Activated naive CD8-positive, alpha-beta T cell treated with anti-CD3 and anti-CD28 coated beads, Interleukin-2, amount 50 U/mL, for 24 hours (primary cell): ENCODE data around the gene FAM186B.

ENCODE experiments used
- ATAC-seq: fragments of 150-1000 bp; cut with Tn5 transposase; one replicate; pipeline ENCODE4 v1.10.0; 2021
- DNase-seq: peaks from one replicate; pipeline ENCODE4 v3.0.0; 2021
- H3K27ac Mint-ChIP-seq: one replicate; pipeline ENCODE4 v1.8.0; 2021; ENCODE audit warnings: mild to moderate bottlenecking, mixed read lengths
- H3K27me3 Mint-ChIP-seq: one replicate; pipeline ENCODE4 v1.8.0; 2021; ENCODE audit warnings: mixed read lengths
- H3K36me3 Mint-ChIP-seq: one replicate; pipeline ENCODE4 v1.8.0; 2021; ENCODE audit warnings: low read depth, mixed read lengths
- H3K4me1 Mint-ChIP-seq: one replicate; pipeline ENCODE4 v1.8.0; 2021; ENCODE audit warnings: mixed read lengths
- H3K4me3 Mint-ChIP-seq: one replicate; pipeline ENCODE4 v1.8.0; 2021; ENCODE audit warnings: mild to moderate bottlenecking, moderate library complexity, mixed read lengths
- H3K9me3 Mint-ChIP-seq: one replicate; pipeline ENCODE4 v1.8.0; 2021; ENCODE audit warnings: mixed read lengths

The FAM186B gene

GRCh38 chr12:49577589-49578315 is 27.7 kb downstream of the FAM186B start:
- H3K27ac Mint-ChIP-seq: no peak overlapping the region
- DNase-seq (no peak), ATAC-seq (no peak)
- H3K27me3 Mint-ChIP-seq: no peaks in the 10 kb centered on the region
- H3K9me3 Mint-ChIP-seq: no peaks in the 10 kb centered on the region
- H3K4me3 Mint-ChIP-seq: no peak overlapping the region
- peaks cover 11% of the 10 kb centered on the region for H3K36me3 Mint-ChIP-seq
- H3K4me1 Mint-ChIP-seq: peaks cover 11% of the 10 kb centered on the region

GRCh38 chr12:49568442-49569162 is 36.8 kb downstream of the FAM186B start:
- Mint-ChIP-seq H3K27me3 (peaks cover 3% of the 10 kb centered on the region), H3K4me1 (peaks cover 63% of the 10 kb centered on the region), H3K36me3 (peaks cover 20% of the 10 kb centered on the region), H3K4me3 (peak overlapping the region; percentile 100), H3K9me3 (no peaks in the 10 kb centered on the region), H3K27ac (peak overlapping the region; percentile 100)
- ATAC-seq (peak; percentile 20), DNase-seq (no peak)

GRCh38 chr12:49567611-49568441 is 37.6 kb downstream of the FAM186B start, which contains the start of gene MCRS1:
Gene MCRS1 (minus strand): TSS chr12:49568142. CDS start chr12:49566731, 1,411 bp downstream.
- ATAC-seq (peak; percentile 87), DNase-seq (peak; percentile 91)
- H3K4me1 Mint-ChIP-seq: peaks cover 64% of the 10 kb centered on the region
- peaks cover 3% of the 10 kb centered on the region for H3K27me3 Mint-ChIP-seq
- peak within 1 kb of the TSS; percentile 100 for H3K4me3 Mint-ChIP-seq
- no peaks in the 10 kb centered on the region for H3K9me3 Mint-ChIP-seq
- H3K36me3 Mint-ChIP-seq: peaks cover 23% of the 10 kb centered on the region
- H3K27ac Mint-ChIP-seq: peak within 1 kb of the TSS; percentile 100

- DNase-seq (no peak), ATAC-seq (peak; percentile 6)
- peaks cover 3% of the 10 kb centered on the region for H3K27me3 Mint-ChIP-seq
- peak overlapping the region; percentile 100 for H3K27ac Mint-ChIP-seq
- no peaks in the 10 kb centered on the region for H3K9me3 Mint-ChIP-seq
- peak overlapping the region; percentile 100 for H3K4me3 Mint-ChIP-seq
- H3K4me1 Mint-ChIP-seq: peaks cover 64% of the 10 kb centered on the region
- H3K36me3 Mint-ChIP-seq: peaks cover 26% of the 10 kb centered on the region
These were observed 38.2 kb downstream of the FAM186B start for GRCh38 chr12:49567302-49567610.

- no peak for DNase-seq
- Mint-ChIP-seq H3K27ac (no peak overlapping the region), H3K4me3 (no peak overlapping the region), H3K27me3 (peaks cover 3% of the 10 kb centered on the region), H3K9me3 (no peaks in the 10 kb centered on the region), H3K4me1 (peaks cover 68% of the 10 kb centered on the region), H3K36me3 (peaks cover 29% of the 10 kb centered on the region)
- no peak for ATAC-seq
These were observed 39.1 kb downstream of the FAM186B start for GRCh38 chr12:49566361-49566760.

GRCh38 chr12:49565406-49566265 is 39.8 kb downstream of the FAM186B start:
- H3K36me3 Mint-ChIP-seq: peaks cover 32% of the 10 kb centered on the region
- DNase-seq (no peak), ATAC-seq (no peak)
- peaks cover 3% of the 10 kb centered on the region for H3K27me3 Mint-ChIP-seq
- no peaks in the 10 kb centered on the region for H3K9me3 Mint-ChIP-seq
- peak overlapping the region; percentile 55 for H3K27ac Mint-ChIP-seq
- H3K4me1 Mint-ChIP-seq: peaks cover 69% of the 10 kb centered on the region
- H3K4me3 Mint-ChIP-seq: peak overlapping the region; percentile 18

- no peak for DNase-seq
- Mint-ChIP-seq H3K4me3 (no peak overlapping the region), H3K27me3 (peaks cover 3% of the 10 kb centered on the region), H3K9me3 (no peaks in the 10 kb centered on the region), H3K4me1 (peaks cover 66% of the 10 kb centered on the region), H3K27ac (no peak overlapping the region), H3K36me3 (peaks cover 36% of the 10 kb centered on the region)
- ATAC-seq: no peak
These were observed 40.6 kb downstream of the FAM186B start for GRCh38 chr12:49564686-49565405.

- Mint-ChIP-seq H3K4me3 (no peak overlapping the region), H3K36me3 (peaks cover 38% of the 10 kb centered on the region), H3K27me3 (peaks cover 3% of the 10 kb centered on the region), H3K9me3 (no peaks in the 10 kb centered on the region), H3K27ac (no peak overlapping the region), H3K4me1 (peaks cover 66% of the 10 kb centered on the region)
- no peak for DNase-seq
- no peak for ATAC-seq
These were observed 41.3 kb downstream of the FAM186B start for GRCh38 chr12:49563951-49564685.

- H3K27me3 Mint-ChIP-seq: peaks cover 2% of the 10 kb centered on the region
- H3K36me3 Mint-ChIP-seq: peaks cover 38% of the 10 kb centered on the region
- H3K4me1 Mint-ChIP-seq: peaks cover 56% of the 10 kb centered on the region
- H3K4me3 Mint-ChIP-seq: no peak overlapping the region
- no peak overlapping the region for H3K27ac Mint-ChIP-seq
- DNase-seq (no peak), ATAC-seq (no peak)
- no peaks in the 10 kb centered on the region for H3K9me3 Mint-ChIP-seq
These were observed 42.6 kb downstream of the FAM186B start for GRCh38 chr12:49562831-49563230.

- no peak for ATAC-seq
- peaks cover 34% of the 10 kb centered on the region for H3K36me3 Mint-ChIP-seq
- no peak overlapping the region for H3K4me3 Mint-ChIP-seq
- H3K27ac Mint-ChIP-seq: no peak overlapping the region
- DNase-seq: no peak
- no peaks in the 10 kb centered on the region for H3K27me3 Mint-ChIP-seq
- H3K9me3 Mint-ChIP-seq: no peaks in the 10 kb centered on the region
- peaks cover 50% of the 10 kb centered on the region for H3K4me1 Mint-ChIP-seq
These were observed 43.2 kb downstream of the FAM186B start for GRCh38 chr12:49562233-49562632.

GRCh38 chr12:49560695-49561094 is 44.7 kb downstream of the FAM186B start:
- no peaks in the 10 kb centered on the region for H3K9me3 Mint-ChIP-seq
- H3K4me3 Mint-ChIP-seq: peak overlapping the region; percentile 18
- peaks cover 40% of the 10 kb centered on the region for H3K4me1 Mint-ChIP-seq
- ATAC-seq (peak; percentile 56), DNase-seq (peak; percentile 35)
- peaks cover 34% of the 10 kb centered on the region for H3K36me3 Mint-ChIP-seq
- H3K27ac Mint-ChIP-seq: peak overlapping the region; percentile 32
- H3K27me3 Mint-ChIP-seq: no peaks in the 10 kb centered on the region

- H3K36me3 Mint-ChIP-seq: peaks cover 31% of the 10 kb centered on the region
These were observed 46.3 kb downstream of the FAM186B start for GRCh38 chr12:49559011-49559675.

More at GRCh38 chr12:49559011-49559675, 46.3 kb downstream of the FAM186B start:
- DNase-seq (no peak), ATAC-seq (no peak)
- Mint-ChIP-seq H3K27ac (no peak overlapping the region), H3K9me3 (no peaks in the 10 kb centered on the region), H3K4me3 (no peak overlapping the region), H3K4me1 (peaks cover 27% of the 10 kb centered on the region), H3K27me3 (no peaks in the 10 kb centered on the region)
